Prostate gland (tissue), 2 donors: ENCODE measurements around the gene ABCA9.

Experiments
- POLR2A ChIP-seq: fragments of 450-650 bp; IDR thresholded peaks from one replicate; pipeline ENCODE4 v1.6.1; 2016; ENCODE audit warnings: antibody characterized with exemption, mild to moderate bottlenecking
- POLR2AphosphoS5 ChIP-seq: sonication (generic); formaldehyde crosslinking; IDR thresholded peaks from one replicate; pipeline ENCODE4 v1.6.1; 2017; ENCODE audit warnings: antibody characterized with exemption
- TF ChIP-seq, protein P1 (sequence below), 4 experiments: fragments of 200-600 bp in 2 of 4; fragments of 450-650 bp in 2 of 4; sonication (generic) in 2 of 4; IDR thresholded peaks; 1 replicate in 3 of 4; 2 replicates in 1 of 4; pipeline ENCODE4 v1.5.1; 2016 to 2019; ENCODE audit warnings: antibody characterized with exemption in 4 of 4, mild to moderate bottlenecking in 2 of 4, moderate library complexity in 2 of 4

DNA sequence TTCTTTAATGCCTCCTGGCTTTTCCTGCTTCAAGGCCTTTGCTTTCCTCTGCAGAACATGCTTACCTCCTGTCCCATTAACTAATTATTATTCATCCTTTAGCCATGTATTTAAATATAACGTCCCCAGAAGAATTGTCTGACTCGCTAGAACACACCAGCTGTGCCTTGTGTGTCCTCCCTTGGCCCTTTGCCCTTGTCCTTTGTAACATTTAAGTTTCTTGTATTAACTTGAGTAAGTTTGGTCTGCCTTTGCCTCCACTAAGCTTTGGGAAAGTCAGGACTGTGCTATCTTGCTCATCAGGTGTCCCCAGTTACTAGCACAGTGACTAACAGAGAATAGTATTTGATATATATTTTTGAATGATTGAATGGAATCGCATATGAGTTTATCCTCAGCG is 29.6 kb upstream of the ABCA9 start:
- TF ChIP-seq, protein P1, sequence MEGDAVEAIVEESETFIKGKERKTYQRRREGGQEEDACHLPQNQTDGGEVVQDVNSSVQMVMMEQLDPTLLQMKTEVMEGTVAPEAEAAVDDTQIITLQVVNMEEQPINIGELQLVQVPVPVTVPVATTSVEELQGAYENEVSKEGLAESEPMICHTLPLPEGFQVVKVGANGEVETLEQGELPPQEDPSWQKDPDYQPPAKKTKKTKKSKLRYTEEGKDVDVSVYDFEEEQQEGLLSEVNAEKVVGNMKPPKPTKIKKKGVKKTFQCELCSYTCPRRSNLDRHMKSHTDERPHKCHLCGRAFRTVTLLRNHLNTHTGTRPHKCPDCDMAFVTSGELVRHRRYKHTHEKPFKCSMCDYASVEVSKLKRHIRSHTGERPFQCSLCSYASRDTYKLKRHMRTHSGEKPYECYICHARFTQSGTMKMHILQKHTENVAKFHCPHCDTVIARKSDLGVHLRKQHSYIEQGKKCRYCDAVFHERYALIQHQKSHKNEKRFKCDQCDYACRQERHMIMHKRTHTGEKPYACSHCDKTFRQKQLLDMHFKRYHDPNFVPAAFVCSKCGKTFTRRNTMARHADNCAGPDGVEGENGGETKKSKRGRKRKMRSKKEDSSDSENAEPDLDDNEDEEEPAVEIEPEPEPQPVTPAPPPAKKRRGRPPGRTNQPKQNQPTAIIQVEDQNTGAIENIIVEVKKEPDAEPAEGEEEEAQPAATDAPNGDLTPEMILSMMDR (IDR thresholded peaks at IDR 0.05): no peak
- TF ChIP-seq POLR2AphosphoS5 (no peak), POLR2A (no peak)
